Effector memory CD8-positive, alpha-beta T cell (primary cell): ENCODE measurements around the gene PTPRM.

Source experiments
- ATAC-seq: fragments of 150-1000 bp; cut with Tn5 transposase; replicated peaks from 2 replicates; pipeline ENCODE4 v1.10.0; 2021; ENCODE audit warnings: mild to moderate bottlenecking, moderate library complexity
- DNase-seq, 3 experiments: peaks; one replicate each; pipeline ENCODE4 v3.0.0; 2021
- H3K27ac Mint-ChIP-seq, 2 donors: one replicate each; pipeline ENCODE4 v1.8.0; 2022; ENCODE audit warnings: mild to moderate bottlenecking in 2 of 2, mixed read lengths in 2 of 2, moderate library complexity in 2 of 2
- H3K27me3 Mint-ChIP-seq, 2 donors: one replicate each; pipeline ENCODE4 v1.8.0; 2022; ENCODE audit warnings: mixed read lengths in 2 of 2
- H3K36me3 Mint-ChIP-seq: one replicate; pipeline ENCODE4 v1.8.0; 2022; ENCODE audit warnings: mild to moderate bottlenecking, moderate library complexity, mixed read lengths; ENCODE audit not compliant: insufficient read depth
- H3K4me1 Mint-ChIP-seq, 2 donors: one replicate each; pipeline ENCODE4 v1.8.0; 2022; ENCODE audit warnings: low read depth in 2 of 2, mixed read lengths in 2 of 2
- H3K4me3 Mint-ChIP-seq, 2 donors: one replicate each; pipeline ENCODE4 v1.8.0; 2022; ENCODE audit warnings: mild to moderate bottlenecking in 2 of 2, mixed read lengths in 2 of 2, moderate library complexity in 2 of 2
- H3K9me3 Mint-ChIP-seq, 2 donors: one replicate each; pipeline ENCODE4 v1.8.0; 2022; ENCODE audit warnings: mixed read lengths in 2 of 2

The PTPRM gene

DNA sequence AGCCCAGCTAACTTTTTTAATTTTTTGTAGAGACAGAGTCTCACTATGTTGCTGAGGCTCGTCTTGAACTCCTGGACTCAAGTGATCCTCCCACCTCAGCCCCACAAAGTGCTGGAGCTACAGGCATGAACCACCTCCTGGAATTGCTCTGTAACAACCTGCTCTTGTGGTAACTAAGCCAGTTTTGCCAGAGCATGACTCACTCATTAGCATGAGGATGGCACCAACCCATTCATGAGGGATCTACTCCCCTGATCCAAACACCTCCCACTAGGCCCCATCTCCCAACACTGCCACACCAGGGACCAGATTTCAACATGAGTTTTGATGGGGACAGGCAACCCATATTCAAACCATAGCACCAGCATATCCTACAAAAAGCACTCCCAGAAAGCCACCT is 693.2 kb downstream of the PTPRM start:
- Mint-ChIP-seq H3K4me1 (no peaks in the 10 kb centered on the region), H3K4me3 (no peak overlapping the region), H3K36me3 (peaks cover 11% of the 10 kb centered on the region), H3K9me3 (no peaks in the 10 kb centered on the region), H3K27ac (no peak overlapping the region), H3K27me3 (no peaks in the 10 kb centered on the region)
- ATAC-seq (no peak), DNase-seq (no peak)

- peaks cover 9% of the 10 kb centered on the region for H3K36me3 Mint-ChIP-seq
- H3K4me3 Mint-ChIP-seq = no peak overlapping the region
- no peaks in the 10 kb centered on the region for H3K4me1 Mint-ChIP-seq
- no peak overlapping the region for H3K27ac Mint-ChIP-seq
- H3K27me3 Mint-ChIP-seq = no peaks in the 10 kb centered on the region
- no peaks in the 10 kb centered on the region for H3K9me3 Mint-ChIP-seq
- no peak for ATAC-seq
- no peak for DNase-seq
Measured at GRCh38 chr18:8260827-8261226, 693.7 kb downstream of the PTPRM start.

- Mint-ChIP-seq H3K9me3 (no peaks in the 10 kb centered on the region), H3K27me3 (no peaks in the 10 kb centered on the region), H3K4me1 (no peaks in the 10 kb centered on the region), H3K27ac (no peak overlapping the region), H3K4me3 (no peak overlapping the region), H3K36me3 (peaks cover 8% of the 10 kb centered on the region)
- DNase-seq (no peak), ATAC-seq (no peak)
Measured at GRCh38 chr18:8261651-8262091, 694.6 kb downstream of the PTPRM start.

- H3K36me3 Mint-ChIP-seq = peaks cover 3% of the 10 kb centered on the region
- no peaks in the 10 kb centered on the region for H3K4me1 Mint-ChIP-seq
- H3K27ac Mint-ChIP-seq = no peak overlapping the region
- no peaks in the 10 kb centered on the region for H3K27me3 Mint-ChIP-seq
- ATAC-seq (no peak), DNase-seq (no peak)
- no peaks in the 10 kb centered on the region for H3K9me3 Mint-ChIP-seq
- no peak overlapping the region for H3K4me3 Mint-ChIP-seq
Measured at GRCh38 chr18:8262221-8262620, 695.1 kb downstream of the PTPRM start.

DNA sequence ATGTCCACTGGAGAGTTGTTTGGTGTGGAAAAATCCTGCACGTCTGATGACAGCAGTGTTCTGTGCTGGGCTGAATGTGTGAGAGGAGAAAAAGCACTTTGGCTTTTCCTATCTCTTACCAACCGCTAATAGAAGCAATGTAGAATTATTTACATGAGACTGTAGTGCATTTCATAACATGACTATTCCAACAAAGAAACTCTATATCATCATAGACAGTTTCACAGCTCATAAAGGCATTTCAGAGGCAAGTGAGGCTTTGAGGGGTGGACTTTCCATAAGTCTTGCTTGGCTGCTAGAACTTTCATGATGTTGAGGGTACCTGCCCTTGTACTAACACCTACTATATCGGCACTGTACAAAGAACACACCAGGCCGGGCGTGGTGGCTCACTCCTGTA is 697.0 kb downstream of the PTPRM start:
- no peaks in the 10 kb centered on the region for H3K9me3 Mint-ChIP-seq
- H3K27ac Mint-ChIP-seq = no peak overlapping the region
- no peak for ATAC-seq

DNA sequence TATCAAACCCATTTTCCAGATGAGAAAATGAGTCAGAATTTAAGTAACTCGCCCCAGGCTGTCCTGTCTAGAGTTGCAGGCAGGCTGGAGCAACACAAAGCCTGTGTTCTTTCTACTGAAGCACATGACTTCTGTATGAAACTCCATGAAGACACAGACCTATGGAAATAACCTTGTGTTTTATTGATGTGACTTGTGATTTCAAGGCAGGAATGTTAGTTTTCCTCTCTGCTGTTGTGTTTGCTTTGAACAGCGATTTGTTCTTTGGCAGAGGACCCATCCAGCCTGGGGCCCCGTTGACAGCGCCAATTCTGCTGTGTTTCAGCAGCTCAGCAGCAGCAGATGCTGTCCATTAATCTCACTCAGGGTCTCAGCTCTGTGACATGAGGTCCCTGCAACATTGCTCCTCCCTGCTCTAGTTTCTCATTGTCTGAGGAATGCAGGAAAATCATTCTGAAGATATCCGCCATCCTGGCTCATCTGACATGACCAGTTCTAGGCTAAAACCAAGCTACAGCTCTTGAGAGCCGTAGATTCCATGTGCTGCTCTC is 697.8 kb downstream of the PTPRM start:
- no peak overlapping the region for H3K4me3 Mint-ChIP-seq
- no peaks in the 10 kb centered on the region for H3K27me3 Mint-ChIP-seq
- no peak overlapping the region for H3K27ac Mint-ChIP-seq
- no peak for DNase-seq
- peaks cover 3% of the 10 kb centered on the region for H3K36me3 Mint-ChIP-seq
- no peaks in the 10 kb centered on the region for H3K9me3 Mint-ChIP-seq
- ATAC-seq = no peak
- no peaks in the 10 kb centered on the region for H3K4me1 Mint-ChIP-seq

More for the DNA sequence above, 697.0 kb downstream of the PTPRM start:
- peaks cover 3% of the 10 kb centered on the region for H3K36me3 Mint-ChIP-seq
- no peak overlapping the region for H3K4me3 Mint-ChIP-seq
- no peak for DNase-seq
- no peaks in the 10 kb centered on the region for H3K4me1 Mint-ChIP-seq
- H3K27me3 Mint-ChIP-seq = no peaks in the 10 kb centered on the region

- no peaks in the 10 kb centered on the region for H3K9me3 Mint-ChIP-seq
- ATAC-seq = no peak
- no peak overlapping the region for H3K4me3 Mint-ChIP-seq
- H3K4me1 Mint-ChIP-seq = no peaks in the 10 kb centered on the region
- DNase-seq = no peak
- no peak overlapping the region for H3K27ac Mint-ChIP-seq
- H3K27me3 Mint-ChIP-seq = no peaks in the 10 kb centered on the region
- no peaks in the 10 kb centered on the region for H3K36me3 Mint-ChIP-seq
Measured at GRCh38 chr18:8272254-8272653, 705.1 kb downstream of the PTPRM start.

DNA sequence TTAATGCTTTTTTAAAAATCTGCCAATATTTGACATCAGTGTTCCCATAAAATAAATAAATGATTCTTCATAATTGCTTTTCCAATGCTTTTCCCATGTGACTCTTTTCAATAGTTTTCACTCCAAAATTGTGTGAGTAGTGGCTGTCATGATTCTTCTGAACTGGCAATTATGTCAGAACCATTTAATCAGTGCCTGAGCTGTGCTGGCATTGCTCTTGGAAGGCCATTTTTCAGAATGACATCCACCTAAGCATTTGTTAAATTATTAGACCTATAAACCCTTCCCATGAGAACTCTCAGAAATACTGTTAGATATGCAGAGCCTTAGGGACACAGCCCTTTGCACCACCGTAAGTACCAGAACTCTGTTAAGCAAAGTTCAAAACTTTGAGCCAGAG is 707.3 kb downstream of the PTPRM start:
- H3K9me3 Mint-ChIP-seq = no peaks in the 10 kb centered on the region
- no peaks in the 10 kb centered on the region for H3K4me1 Mint-ChIP-seq
- no peak overlapping the region for H3K27ac Mint-ChIP-seq
- H3K4me3 Mint-ChIP-seq = no peak overlapping the region
- ATAC-seq = no peak
- H3K27me3 Mint-ChIP-seq = no peaks in the 10 kb centered on the region
- DNase-seq = no peak
- no peaks in the 10 kb centered on the region for H3K36me3 Mint-ChIP-seq

GRCh38 chr18:8276406-8276805 is 709.3 kb downstream of the PTPRM start:
- Mint-ChIP-seq H3K4me1 (no peaks in the 10 kb centered on the region), H3K36me3 (no peaks in the 10 kb centered on the region)
- ATAC-seq = no peak

DNA sequence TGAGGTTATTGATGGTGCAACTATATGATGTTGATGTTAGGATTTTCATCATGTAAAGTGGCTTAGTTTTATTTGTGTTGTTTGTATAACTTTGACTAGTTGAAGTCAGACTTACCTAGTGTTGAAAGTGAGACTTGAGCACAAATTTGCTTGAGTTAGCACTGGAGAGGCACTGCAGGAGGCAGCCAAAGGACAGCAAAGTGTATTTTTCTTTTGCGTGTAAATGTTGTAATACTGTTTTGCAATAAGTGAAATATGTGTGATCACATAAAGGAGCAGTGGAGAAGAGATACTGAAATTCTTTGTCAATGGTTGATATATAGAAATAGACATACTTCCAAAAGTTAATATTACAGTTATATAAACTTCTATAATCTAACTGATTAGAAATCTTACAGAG is 710.2 kb downstream of the PTPRM start:
- no peak for DNase-seq

More at GRCh38 chr18:8276406-8276805, 709.3 kb downstream of the PTPRM start:
- Mint-ChIP-seq H3K9me3 (peaks cover 2 to 6% of the 10 kb centered on the region in 2 donors), H3K27me3 (no peaks in the 10 kb centered on the region), H3K27ac (no peak overlapping the region), H3K4me3 (no peak overlapping the region)
- DNase-seq = no peak

GRCh38 chr18:8279346-8279745 is 712.2 kb downstream of the PTPRM start:
- Mint-ChIP-seq H3K4me1 (no peaks in the 10 kb centered on the region), H3K4me3 (no peak overlapping the region), H3K27me3 (no peaks in the 10 kb centered on the region), H3K9me3 (peaks cover 2 to 7% of the 10 kb centered on the region in 2 donors), H3K27ac (no peak overlapping the region), H3K36me3 (no peaks in the 10 kb centered on the region)
- DNase-seq = no peak
- ATAC-seq = no peak

More for the DNA sequence above, 710.2 kb downstream of the PTPRM start:
- Mint-ChIP-seq H3K9me3 (peaks cover 2 to 7% of the 10 kb centered on the region in 2 donors), H3K4me3 (no peak overlapping the region), H3K27ac (no peak overlapping the region), H3K27me3 (no peaks in the 10 kb centered on the region), H3K36me3 (no peaks in the 10 kb centered on the region), H3K4me1 (no peaks in the 10 kb centered on the region)
- ATAC-seq = no peak

DNA sequence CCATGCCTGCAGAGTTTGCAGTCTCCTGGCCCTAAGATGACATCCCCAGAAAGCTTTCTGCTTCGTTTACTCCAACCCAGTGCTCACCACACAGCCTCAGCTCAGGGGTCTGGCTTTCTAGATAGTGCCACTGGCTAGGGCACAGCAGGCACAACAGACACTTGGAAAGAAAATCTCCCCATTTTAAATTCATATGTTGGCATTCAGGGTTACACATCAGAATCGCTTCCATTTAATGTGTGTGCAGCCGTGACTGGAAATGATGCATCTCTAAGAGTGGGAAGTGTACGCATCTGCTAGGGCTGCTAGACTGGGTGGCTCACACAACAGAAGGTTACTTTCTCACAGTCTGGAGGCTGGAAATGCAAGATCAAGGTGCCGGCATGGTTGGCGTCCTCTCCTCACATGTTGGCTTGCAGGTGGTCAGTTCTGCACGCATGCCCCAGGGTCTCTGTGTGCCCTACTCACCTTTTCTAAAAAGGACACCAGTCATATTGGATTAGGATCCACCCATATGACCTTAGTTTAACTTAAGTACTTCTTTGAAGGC is 712.7 kb downstream of the PTPRM start:
- H3K27ac Mint-ChIP-seq = no peak overlapping the region
- no peaks in the 10 kb centered on the region for H3K4me1 Mint-ChIP-seq
- ATAC-seq (no peak), DNase-seq (no peak)
- H3K4me3 Mint-ChIP-seq = no peak overlapping the region
- no peaks in the 10 kb centered on the region for H3K27me3 Mint-ChIP-seq
- H3K9me3 Mint-ChIP-seq = peaks cover 2 to 7% of the 10 kb centered on the region in 2 donors
- H3K36me3 Mint-ChIP-seq = no peaks in the 10 kb centered on the region

GRCh38 chr18:8283891-8284585 is 716.9 kb downstream of the PTPRM start:
- no peak overlapping the region for H3K4me3 Mint-ChIP-seq
- H3K27me3 Mint-ChIP-seq = no peaks in the 10 kb centered on the region
- H3K4me1 Mint-ChIP-seq = no peaks in the 10 kb centered on the region
- DNase-seq (no peak), ATAC-seq (no peak)
- no peak overlapping the region for H3K27ac Mint-ChIP-seq
- H3K9me3 Mint-ChIP-seq = peaks cover 2 to 7% of the 10 kb centered on the region in 2 donors
- H3K36me3 Mint-ChIP-seq = no peaks in the 10 kb centered on the region

DNA sequence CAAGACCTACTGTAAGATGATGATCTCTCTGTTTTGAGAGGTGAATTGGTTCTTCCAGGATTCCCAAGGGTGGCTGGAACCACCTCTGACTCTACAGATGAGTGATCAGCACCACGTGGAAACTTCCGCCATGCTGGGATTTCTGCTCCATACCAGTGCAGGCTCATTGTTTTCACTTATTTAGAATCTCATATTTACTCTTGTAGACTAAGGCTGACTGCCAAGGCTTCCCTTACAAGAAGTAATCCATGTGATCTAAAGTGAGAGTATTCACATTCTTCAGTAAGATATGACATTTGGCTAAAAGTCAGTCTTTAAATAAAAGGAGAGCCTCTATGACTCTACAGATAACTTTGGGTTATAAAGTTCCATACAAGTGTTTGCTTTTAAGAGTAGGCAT is 719.2 kb downstream of the PTPRM start:
- Mint-ChIP-seq H3K27ac (no peak overlapping the region), H3K4me3 (no peak overlapping the region), H3K36me3 (no peaks in the 10 kb centered on the region), H3K9me3 (peaks cover 0 to 1% of the 10 kb centered on the region in 2 donors), H3K4me1 (no peaks in the 10 kb centered on the region), H3K27me3 (no peaks in the 10 kb centered on the region)
- ATAC-seq (no peak), DNase-seq (no peak)
